ENCODE measurements around the gene CELF5. TPM values are rescaled to one million over a fixed set of nuclear protein-coding genes. Genes with fewer than 3 reads are reported as not detected.

CELF5 gene
- total RNA-seq, 1 donor from 2014 or later = 1.7 TPM

- no peaks in the 10 kb centered on the region for H3K9me3 Mint-ChIP-seq (ENCODE audit: low read depth)
- no peak overlapping the region for H3K27ac Mint-ChIP-seq
- H3K4me1 Mint-ChIP-seq (ENCODE audit: low read depth) = no peaks in the 10 kb centered on the region
- TF ChIP-seq CTCF (IDR thresholded peaks at IDR 0.05; ENCODE audit: unreplicated experiment) = no peak
- H3K27me3 Mint-ChIP-seq = peaks cover 33% of the 10 kb centered on the region
- no peaks in the 10 kb centered on the region for H3K36me3 Mint-ChIP-seq (ENCODE audit: insufficient read depth)
- H3K4me3 Mint-ChIP-seq (ENCODE audit: low read depth) = no peak overlapping the region
- DNase-seq (ENCODE audit: low spot score, unreplicated experiment) = no peak
Observed at GRCh38 chr19:3227054-3227626, 2.7 kb downstream of the CELF5 start.

GRCh38 chr19:3229346-3229743 lies 4.9 kb downstream of the CELF5 start:
- DNase-seq (ENCODE audit: low spot score, unreplicated experiment) = no peak
- H3K27ac Mint-ChIP-seq = no peak overlapping the region
- no peaks in the 10 kb centered on the region for H3K9me3 Mint-ChIP-seq (ENCODE audit: low read depth)

GRCh38 chr19:3229888-3230496 lies 5.5 kb downstream of the CELF5 start:
- no peak overlapping the region for H3K4me3 Mint-ChIP-seq (ENCODE audit: low read depth)
- H3K27me3 Mint-ChIP-seq = peaks cover 44% of the 10 kb centered on the region
- TF ChIP-seq CTCF (IDR thresholded peaks at IDR 0.05; ENCODE audit: unreplicated experiment) = no peak
- H3K36me3 Mint-ChIP-seq (ENCODE audit: insufficient read depth) = no peaks in the 10 kb centered on the region
- DNase-seq (ENCODE audit: low spot score, unreplicated experiment) = no peak
- H3K4me1 Mint-ChIP-seq (ENCODE audit: low read depth) = no peaks in the 10 kb centered on the region
- H3K9me3 Mint-ChIP-seq (ENCODE audit: low read depth) = no peaks in the 10 kb centered on the region
- H3K27ac Mint-ChIP-seq = no peak overlapping the region

More at GRCh38 chr19:3229346-3229743, 4.9 kb downstream of the CELF5 start:
- no peaks in the 10 kb centered on the region for H3K4me1 Mint-ChIP-seq (ENCODE audit: low read depth)
- peaks cover 39% of the 10 kb centered on the region for H3K27me3 Mint-ChIP-seq
- no peak for TF ChIP-seq CTCF (IDR thresholded peaks at IDR 0.05; ENCODE audit: unreplicated experiment)
- no peaks in the 10 kb centered on the region for H3K36me3 Mint-ChIP-seq (ENCODE audit: insufficient read depth)
- no peak overlapping the region for H3K4me3 Mint-ChIP-seq (ENCODE audit: low read depth)

- TF ChIP-seq CTCF (IDR thresholded peaks at IDR 0.05; ENCODE audit: unreplicated experiment) = no peak
- Mint-ChIP-seq H3K9me3 (ENCODE audit: low read depth) (no peaks in the 10 kb centered on the region), H3K4me3 (ENCODE audit: low read depth) (no peak overlapping the region), H3K36me3 (ENCODE audit: insufficient read depth) (no peaks in the 10 kb centered on the region), H3K4me1 (ENCODE audit: low read depth) (no peaks in the 10 kb centered on the region), H3K27ac (no peak overlapping the region), H3K27me3 (peaks cover 43% of the 10 kb centered on the region)
- DNase-seq (ENCODE audit: low spot score, unreplicated experiment) = no peak
Observed at GRCh38 chr19:3231288-3231687, 6.8 kb downstream of the CELF5 start.

- H3K27ac Mint-ChIP-seq = no peak overlapping the region
- no peaks in the 10 kb centered on the region for H3K9me3 Mint-ChIP-seq (ENCODE audit: low read depth)
- no peak for TF ChIP-seq CTCF (IDR thresholded peaks at IDR 0.05; ENCODE audit: unreplicated experiment)
- no peaks in the 10 kb centered on the region for H3K4me1 Mint-ChIP-seq (ENCODE audit: low read depth)
- no peak for DNase-seq (ENCODE audit: low spot score, unreplicated experiment)
- H3K4me3 Mint-ChIP-seq (ENCODE audit: low read depth) = no peak overlapping the region
- H3K27me3 Mint-ChIP-seq = peaks cover 25% of the 10 kb centered on the region
- H3K36me3 Mint-ChIP-seq (ENCODE audit: insufficient read depth) = no peaks in the 10 kb centered on the region
Observed at GRCh38 chr19:3233116-3233515, 8.7 kb downstream of the CELF5 start.

Measured in progenitor cell of endocrine pancreas (in vitro differentiated cells).